Neural cell (in vitro differentiated cells): ENCODE data around the gene SLIT3.

Source experiments
- CTCF ChIP-seq: fragments of 450-650 bp; IDR thresholded peaks from 2 replicates; pipeline ENCODE4 v1.5.1; 2014; ENCODE audit warnings: antibody characterized with exemption, mild to moderate bottlenecking, moderate library complexity; ENCODE audit not compliant: poor library complexity, severe bottlenecking
- EP300 ChIP-seq: fragments of 450-650 bp; conservative IDR thresholded peaks from 2 replicates; pipeline ENCODE4 v1.6.1; 2014; ENCODE audit warnings: antibody characterized with exemption, mild to moderate bottlenecking, moderate library complexity; ENCODE audit not compliant: poor library complexity, severe bottlenecking
- EZH2 ChIP-seq: fragments of 200-600, 300-800 bp; shearing (Covaris generic), sonication (generic); IDR thresholded peaks from 2 replicates; pipeline ENCODE4 v1.6.1; 2014; ENCODE audit warnings: antibody characterized with exemption, low read length, borderline replicate concordance, mild to moderate bottlenecking; ENCODE audit not compliant: insufficient read depth, poor library complexity, severe bottlenecking
- POLR2AphosphoS5 ChIP-seq: IDR thresholded peaks from 2 replicates; pipeline ENCODE4 v1.6.1; 2012
- RAD21 ChIP-seq: fragments of 450-650 bp; conservative IDR thresholded peaks from 2 replicates; pipeline ENCODE4 v1.6.1; 2014; ENCODE audit warnings: antibody characterized with exemption, mild to moderate bottlenecking, moderate library complexity
- REST ChIP-seq: IDR thresholded peaks from 2 replicates; pipeline ENCODE4 v1.6.1; 2012; ENCODE audit warnings: borderline replicate concordance

- no peak for TF ChIP-seq CTCF
- no peak for TF ChIP-seq EZH2
- peak; percentile 69 for TF ChIP-seq EP300
- TF ChIP-seq REST: peak; percentile 45
- TF ChIP-seq RAD21: no peak
- TF ChIP-seq POLR2AphosphoS5: peak; percentile 31
These were observed 331.5 kb downstream of the SLIT3 start for GRCh38 chr5:168969326-168969886.
